Activated CD4-positive, alpha-beta T cell treated with anti-CD3 and anti-CD28 coated beads, Interleukin-2, amount 50 U/mL, for 1 hour (primary cell): ENCODE data around the gene MT1A.

ENCODE experiments used
- DNase-seq: peaks from one replicate; pipeline ENCODE4 v3.0.0-alpha.2; 2020

Gene MT1A

GRCh38 chr16:56681939-56682702, 43.7 kb downstream of the MT1A start, which contains the start of gene MT1X:
Gene MT1X (plus strand): TSS chr16:56682470. CDS start chr16:56682541, 71 bp downstream.
- DNase-seq, result peak; percentile 82

- no peak for DNase-seq
Measured at GRCh38 chr16:56682703-56683397, 44.4 kb downstream of the MT1A start.

DNA sequence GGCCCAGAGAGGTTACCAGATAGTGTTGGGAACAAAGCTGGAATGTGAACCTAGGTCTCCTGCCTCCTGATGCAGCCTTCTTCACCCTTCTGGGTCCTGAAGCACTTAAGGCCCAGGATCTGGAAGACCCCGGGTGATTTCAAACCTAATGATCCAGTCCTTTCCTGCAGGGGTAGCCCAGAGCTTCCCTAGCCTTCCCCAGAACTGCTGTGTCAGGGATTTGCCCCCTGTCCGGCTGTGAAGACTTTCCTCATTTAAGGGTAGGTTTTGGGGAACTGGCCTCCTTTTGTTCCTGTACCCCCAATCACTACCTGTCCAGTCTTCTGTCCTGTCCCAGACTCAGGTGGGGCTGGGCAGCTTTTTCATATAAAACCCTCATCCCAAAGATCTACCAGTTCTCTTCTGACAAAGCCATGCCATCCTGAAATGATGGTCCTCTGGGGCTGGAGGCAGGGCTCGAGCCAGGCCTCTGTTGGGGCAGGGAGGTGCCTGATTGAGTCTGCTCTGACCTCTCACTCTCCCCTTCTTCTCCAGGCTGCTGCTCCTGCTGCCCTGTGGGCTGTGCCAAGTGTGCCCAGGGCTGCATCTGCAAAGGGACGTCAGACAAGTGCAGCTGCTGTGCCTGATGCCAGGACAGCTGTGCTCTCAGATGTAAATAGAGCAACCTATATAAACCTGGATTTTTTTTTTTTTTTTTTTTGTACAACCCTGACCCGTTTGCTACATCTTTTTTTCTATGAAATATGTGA, 45.1 kb downstream of the MT1A start:
- no peak for DNase-seq

- no peak for DNase-seq
Measured at GRCh38 chr16:56684256-56684925, 45.9 kb downstream of the MT1A start.

GRCh38 chr16:56684926-56685590, 46.6 kb downstream of the MT1A start:
- DNase-seq, result no peak

DNA sequence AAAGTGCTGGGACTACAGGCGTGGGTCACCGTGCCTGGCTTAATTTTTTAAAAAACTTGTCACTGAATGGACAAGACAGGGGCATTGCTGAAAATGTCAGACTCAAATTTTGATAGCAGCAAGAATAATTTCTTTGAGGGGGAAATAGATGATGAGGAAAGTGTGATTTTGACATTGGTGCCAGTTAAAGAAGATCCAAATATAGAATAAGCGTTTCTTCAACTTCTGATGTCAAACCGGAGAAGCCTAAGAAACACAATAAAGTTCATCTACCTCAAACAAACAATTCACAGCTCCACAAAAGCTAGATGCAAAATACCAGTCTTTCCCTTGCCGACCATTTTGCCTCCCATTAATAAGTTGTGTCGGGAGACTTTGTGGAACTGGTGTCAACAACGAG, 48.3 kb downstream of the MT1A start:
- DNase-seq, result no peak

- DNase-seq, result no peak
Measured at GRCh38 chr16:56688762-56689161, 50.3 kb downstream of the MT1A start.

- no peak for DNase-seq
Measured at GRCh38 chr16:56689171-56689570, 50.7 kb downstream of the MT1A start.
